ENCODE results near the gene UGGT2. TPM values are rescaled to one million over a fixed set of nuclear protein-coding genes. Genes with fewer than 3 reads are reported as not detected.

Gene UGGT2
- total RNA-seq, 1 experiment from 2014 or later = 34.5 TPM

DNA sequence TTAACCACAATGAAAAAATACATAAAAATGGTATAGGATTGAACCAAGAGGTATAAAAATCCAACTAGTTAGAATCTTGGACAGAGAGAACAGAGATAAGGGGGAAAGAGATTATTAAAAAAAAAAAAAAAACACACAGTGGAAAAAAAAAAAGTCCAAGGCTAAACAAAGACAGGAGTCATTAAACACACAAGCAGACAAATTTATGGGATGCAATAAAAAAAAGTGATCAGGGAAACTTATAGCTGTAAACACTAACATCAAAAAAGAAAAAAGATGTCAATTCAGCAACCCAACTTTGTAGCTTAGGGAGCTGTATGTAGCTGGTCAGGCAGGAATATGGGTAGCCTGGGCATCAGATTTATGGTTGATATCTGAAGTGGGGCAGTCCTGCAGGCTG lies 247.3 kb downstream of the UGGT2 start:
- Mint-ChIP-seq H3K4me1 (0 out of 4 replicates have a peak, but pooled peaks cover 0 to 2% of the 10 kb centered on the region in 2 experiments), H3K9me3 (peaks cover 5 to 25% of the 10 kb centered on the region in 2 experiments; a peak in 4 of 5 replicates), H3K27ac (no peak overlapping the region), H3K36me3 (ENCODE audit: insufficient read depth in 1 of 3, low read depth in 3 of 3) (peaks cover 10 to 18% (median 12%) of the 10 kb centered on the region in 3 experiments), H3K27me3 (ENCODE audit: low read depth) (no peaks in the 10 kb centered on the region), H3K4me3 (no peak overlapping the region)
- H3K4ac ChIP-seq (ENCODE audit: low read depth, low read length) = no peak overlapping the region
- H4K8ac ChIP-seq (replicated peaks; ENCODE audit: insufficient read length, low read depth, low read length) = no peak overlapping the region
- no peak overlapping the region for H2BK20ac ChIP-seq (ENCODE audit: low read depth, low read length, poor library complexity, severe bottlenecking)
- no peaks in the 10 kb centered on the region for H3K9me3 ChIP-seq (ENCODE audit: control insufficient read depth, low read depth, low read length)
- no peaks in the 10 kb centered on the region for H3K4me1 ChIP-seq (ENCODE audit: insufficient read depth, low read length)
- no peaks in the 10 kb centered on the region for H3K27me3 ChIP-seq (ENCODE audit: insufficient read depth, low read length)
- no peak overlapping the region for H2BK5ac ChIP-seq (ENCODE audit: insufficient read length, low read length)
- no peak overlapping the region for H2AFZ ChIP-seq (ENCODE audit: low read length)
- DNase-seq = no peak
- H3K9ac ChIP-seq (ENCODE audit: extremely low read depth, insufficient read length, low read length) = no peak overlapping the region
- no peak overlapping the region for H3K18ac ChIP-seq (ENCODE audit: insufficient read length, low read depth, low read length)
- no peak overlapping the region for H3T11ph ChIP-seq (ENCODE audit: low read length)
- H3K23ac ChIP-seq (ENCODE audit: insufficient read length, low read depth, low read length) = no peak overlapping the region
- no peaks in the 10 kb centered on the region for H3K79me1 ChIP-seq (ENCODE audit: insufficient read depth, low read depth, low read length, poor library complexity, severe bottlenecking)
- no peaks in the 10 kb centered on the region for H4K20me1 ChIP-seq (ENCODE audit: control insufficient read depth, insufficient read depth, insufficient read length)
- H4K5ac ChIP-seq (ENCODE audit: insufficient read length, low read depth, low read length) = no peak overlapping the region
- no peak overlapping the region for H4K91ac ChIP-seq (ENCODE audit: insufficient read length, low read depth, low read length)
- H3K56ac ChIP-seq (ENCODE audit: insufficient read length, low read depth, low read length) = no peak overlapping the region
- H2AK5ac ChIP-seq (ENCODE audit: insufficient read length, low read length) = no peak overlapping the region
- TF ChIP-seq, protein P1, sequence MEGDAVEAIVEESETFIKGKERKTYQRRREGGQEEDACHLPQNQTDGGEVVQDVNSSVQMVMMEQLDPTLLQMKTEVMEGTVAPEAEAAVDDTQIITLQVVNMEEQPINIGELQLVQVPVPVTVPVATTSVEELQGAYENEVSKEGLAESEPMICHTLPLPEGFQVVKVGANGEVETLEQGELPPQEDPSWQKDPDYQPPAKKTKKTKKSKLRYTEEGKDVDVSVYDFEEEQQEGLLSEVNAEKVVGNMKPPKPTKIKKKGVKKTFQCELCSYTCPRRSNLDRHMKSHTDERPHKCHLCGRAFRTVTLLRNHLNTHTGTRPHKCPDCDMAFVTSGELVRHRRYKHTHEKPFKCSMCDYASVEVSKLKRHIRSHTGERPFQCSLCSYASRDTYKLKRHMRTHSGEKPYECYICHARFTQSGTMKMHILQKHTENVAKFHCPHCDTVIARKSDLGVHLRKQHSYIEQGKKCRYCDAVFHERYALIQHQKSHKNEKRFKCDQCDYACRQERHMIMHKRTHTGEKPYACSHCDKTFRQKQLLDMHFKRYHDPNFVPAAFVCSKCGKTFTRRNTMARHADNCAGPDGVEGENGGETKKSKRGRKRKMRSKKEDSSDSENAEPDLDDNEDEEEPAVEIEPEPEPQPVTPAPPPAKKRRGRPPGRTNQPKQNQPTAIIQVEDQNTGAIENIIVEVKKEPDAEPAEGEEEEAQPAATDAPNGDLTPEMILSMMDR (conservative IDR thresholded peaks at IDR 0.05) = no peak
- no peaks in the 10 kb centered on the region for H3K79me2 ChIP-seq (ENCODE audit: insufficient read depth, low read length)
- H3K27ac ChIP-seq (ENCODE audit: insufficient read length, low read depth, low read length) = no peak overlapping the region
- no peak overlapping the region for H2BK12ac ChIP-seq (ENCODE audit: insufficient read length, low read depth, low read length)
- no peak overlapping the region for H2BK15ac ChIP-seq (ENCODE audit: low read depth, low read length)
- no peak overlapping the region for H3K14ac ChIP-seq (ENCODE audit: insufficient read depth, low read length)
- H2BK120ac ChIP-seq (ENCODE audit: low read depth, low read length, poor library complexity, severe bottlenecking) = no peak overlapping the region
- no peaks in the 10 kb centered on the region for H3K23me2 ChIP-seq (ENCODE audit: insufficient read length, low read depth, low read length, poor library complexity, severe bottlenecking)
- H3K4me2 ChIP-seq (ENCODE audit: insufficient read depth, insufficient read length, low read length) = no peak overlapping the region
